Measurements from ENCODE around the gene KRTAP3-2.

The KRTAP3-2 gene

GRCh38 chr17:40961591-40961990 is 38.1 kb downstream of the KRTAP3-2 start:
- no peak for DNase-seq

DNA sequence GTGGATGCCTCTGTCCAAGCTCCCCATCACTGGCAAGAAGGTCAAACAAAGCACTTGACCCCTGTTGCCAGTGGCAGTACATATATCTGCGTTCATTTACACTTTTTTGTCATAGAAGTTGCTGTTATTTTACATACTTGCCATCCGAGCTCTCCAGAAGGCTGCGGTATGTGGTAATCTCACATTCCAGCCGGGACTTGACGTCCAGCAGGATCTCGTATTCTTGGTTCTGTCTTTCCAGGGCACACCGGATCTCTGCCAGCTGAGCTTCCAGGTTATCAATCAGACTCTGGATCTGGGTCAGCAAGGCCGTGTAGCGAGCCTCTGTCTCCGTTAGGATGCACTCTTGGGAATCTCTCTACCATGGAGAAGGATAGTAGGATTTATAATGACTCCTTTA is 39.6 kb downstream of the KRTAP3-2 start:
- no peak for DNase-seq

GRCh38 chr17:40958086-40958953 is 41.4 kb downstream of the KRTAP3-2 start:
- no peak for DNase-seq

DNA sequence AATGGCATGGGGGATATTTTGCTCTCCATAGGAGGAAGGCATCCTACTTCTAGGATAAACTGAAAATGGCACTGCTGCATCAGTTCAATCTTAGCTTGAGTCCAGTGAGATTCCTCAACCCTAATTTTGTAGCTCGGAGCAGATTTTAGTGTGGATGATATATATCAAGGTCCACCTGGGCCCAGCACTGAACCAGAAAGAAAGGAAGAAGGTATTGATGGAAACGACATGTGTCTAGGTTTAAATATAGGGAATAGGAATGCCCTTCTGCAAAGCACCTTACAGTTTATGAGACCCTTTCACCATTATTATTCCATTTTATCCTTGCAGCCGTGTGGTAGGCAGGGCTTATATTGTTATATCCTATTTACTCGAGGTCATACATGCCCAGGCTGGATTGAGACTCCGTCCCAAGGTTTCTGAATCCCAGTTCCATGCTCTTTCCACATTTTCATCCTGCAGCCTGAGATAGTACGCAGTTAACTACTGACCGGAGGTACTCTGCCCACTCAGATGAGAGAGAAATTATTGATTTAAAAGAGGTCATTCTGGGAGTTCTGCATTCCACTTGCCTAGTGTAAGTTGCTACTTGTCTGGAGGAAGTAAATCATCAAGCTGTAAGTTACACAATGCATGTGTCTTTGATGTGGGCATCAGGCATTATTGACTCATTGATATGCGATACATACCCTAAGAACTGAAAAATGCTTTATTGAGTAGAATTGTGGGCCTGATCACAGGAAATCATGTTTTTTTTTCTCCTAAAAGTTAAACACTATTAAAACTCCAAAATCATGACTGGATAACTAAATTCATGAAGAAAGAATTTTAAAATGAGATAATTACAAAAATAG is 43.1 kb downstream of the KRTAP3-2 start:
- DNase-seq = no peak

- DNase-seq = no peak
Observed at GRCh38 chr17:40953881-40954280, 45.8 kb downstream of the KRTAP3-2 start.

DNA sequence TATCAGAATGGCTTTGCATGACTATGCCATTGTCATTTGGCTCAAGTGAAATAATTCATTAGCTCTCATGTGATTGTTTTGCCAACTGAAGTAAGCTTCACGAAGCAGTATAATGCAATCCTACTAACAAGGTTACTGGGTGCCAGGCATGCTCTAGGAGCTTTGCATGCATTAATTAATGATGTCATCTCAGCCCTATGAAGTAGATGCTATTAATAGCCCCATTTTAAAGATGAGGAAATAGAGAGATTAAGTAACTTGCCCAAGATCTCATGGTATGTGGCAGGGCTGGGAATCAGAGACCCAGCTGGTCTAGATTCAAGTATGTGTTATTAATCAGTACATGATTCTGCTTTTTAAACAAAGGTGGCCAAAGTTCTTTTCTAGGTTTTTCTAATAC is 47.0 kb downstream of the KRTAP3-2 start:
- no peak for DNase-seq

DNA sequence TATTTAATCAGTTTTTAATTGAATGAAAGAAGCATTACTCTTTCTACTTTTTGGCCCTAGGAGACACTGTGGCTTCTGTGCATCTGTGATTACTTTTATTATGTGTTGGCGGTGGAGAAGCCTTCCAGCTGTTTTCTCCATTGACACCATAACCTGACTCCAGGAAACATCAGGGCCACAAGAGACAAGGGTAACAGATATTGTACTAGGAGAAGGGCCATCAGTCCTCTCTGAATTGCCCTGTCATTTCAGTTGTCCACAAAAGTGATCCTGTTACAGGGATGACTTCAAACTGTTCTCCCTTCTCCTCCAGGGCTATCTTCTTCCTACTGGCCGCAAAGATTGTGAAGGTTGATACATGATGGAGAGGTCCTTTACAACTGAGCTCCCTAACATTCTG is 47.6 kb downstream of the KRTAP3-2 start:
- no peak for DNase-seq

- no peak for DNase-seq
Observed at GRCh38 chr17:40951011-40951622, 48.6 kb downstream of the KRTAP3-2 start.

DNA sequence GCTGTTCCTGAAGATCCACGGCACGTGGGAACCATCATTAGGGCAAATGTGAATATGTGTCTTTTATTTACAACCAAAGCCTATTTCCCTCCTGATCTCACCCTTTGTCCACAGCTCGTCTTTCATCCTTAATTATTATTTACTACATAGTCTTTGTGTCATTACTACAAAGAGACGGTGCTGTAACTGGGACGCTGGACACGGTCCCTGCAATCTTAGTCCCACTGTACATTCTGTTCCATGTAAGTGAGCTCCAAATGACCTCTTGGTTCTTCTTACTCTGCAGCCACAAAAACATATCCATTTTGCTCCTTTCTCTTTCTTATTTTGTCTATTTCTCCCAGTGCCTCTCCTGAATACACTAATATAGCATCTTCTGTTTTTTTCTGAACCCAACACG is 49.5 kb downstream of the KRTAP3-2 start:
- DNase-seq = no peak

DNA sequence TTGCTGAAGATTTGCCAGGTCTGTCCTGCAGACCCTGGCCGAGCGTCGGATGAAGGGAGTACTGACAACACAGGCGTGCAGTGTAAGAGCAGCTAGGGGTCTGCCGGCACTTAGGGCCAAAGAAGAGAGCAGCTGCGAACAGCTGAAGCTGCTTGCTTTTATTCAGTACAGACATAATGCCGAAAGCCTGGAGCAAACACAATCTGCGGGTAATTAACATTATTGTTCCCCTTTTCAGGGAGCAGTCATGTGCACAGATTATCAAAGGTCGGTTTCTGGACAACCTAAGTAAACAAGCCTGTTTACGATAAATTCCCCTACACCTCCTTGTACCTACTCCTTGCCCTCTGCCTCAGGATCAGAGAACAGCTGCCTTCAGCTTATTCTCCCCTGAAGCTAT is 50.3 kb downstream of the KRTAP3-2 start:
- DNase-seq = no peak

Measured in effector CD4-positive, alpha-beta T cell (primary cell).